T-helper 2 cell (primary cell): ENCODE results near the gene SLC22A12.
"Not testable (repeated sequence)": the region's sequence is repeated elsewhere in the genome, so short reads cannot be mapped to it uniquely, and the experiment has no call there.

ENCODE experiments used
- DNase-seq, 5 experiments: peaks; one replicate each; pipeline versions ENCODE4 v3.0.0 to v3.0.0-alpha.2; 2012 to 2022

SLC22A12 gene

DNA sequence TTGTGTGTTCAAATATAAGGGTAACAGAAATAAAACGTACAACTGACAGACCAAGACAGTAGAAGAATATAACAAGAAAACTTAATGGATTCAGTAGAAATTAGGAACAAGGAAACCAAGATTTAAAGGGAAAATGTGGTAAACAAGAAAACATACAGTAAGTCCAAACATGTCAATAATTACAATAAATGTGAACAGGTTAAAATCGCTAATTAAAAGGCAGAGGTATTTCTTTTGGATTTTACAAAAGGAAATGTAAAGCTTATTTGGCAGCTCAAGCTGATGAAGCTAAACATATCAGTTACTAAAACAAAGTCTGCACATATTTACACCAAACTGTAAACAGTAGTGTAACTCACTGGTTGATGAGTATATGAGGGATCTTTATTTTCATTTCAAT lies 2.3 kb upstream of the SLC22A12 start:
- DNase-seq: no peak

- DNase-seq: no peak
Measured at GRCh38 chr11:64591257-64592233, 525 bp downstream of the SLC22A12 start.

GRCh38 chr11:64592234-64592615 lies 1.2 kb downstream of the SLC22A12 start:
- DNase-seq: no peak

DNA sequence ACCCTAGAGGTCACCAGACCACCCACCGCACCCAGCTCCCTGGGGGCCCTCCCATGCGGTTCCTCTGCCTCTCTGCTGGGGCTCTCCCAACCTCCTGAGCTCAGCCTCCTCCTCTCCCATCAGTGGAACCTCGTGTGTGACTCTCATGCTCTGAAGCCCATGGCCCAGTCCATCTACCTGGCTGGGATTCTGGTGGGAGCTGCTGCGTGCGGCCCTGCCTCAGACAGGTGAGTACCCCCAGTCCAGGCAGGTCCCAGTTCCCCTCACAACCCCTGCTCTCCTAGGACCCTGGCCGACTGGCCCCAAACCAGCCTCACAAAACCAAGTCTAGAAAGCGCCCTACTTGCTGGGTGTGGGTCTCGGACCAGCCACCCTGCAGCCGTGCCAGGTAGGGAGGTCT lies 1.6 kb downstream of the SLC22A12 start:
- DNase-seq: no peak

GRCh38 chr11:64593156-64594105 lies 2.4 kb downstream of the SLC22A12 start:
- no peak for DNase-seq

- no peak for DNase-seq
Measured at GRCh38 chr11:64594159-64594939, 3.3 kb downstream of the SLC22A12 start.

GRCh38 chr11:64595922-64596321 lies 4.9 kb downstream of the SLC22A12 start:
- not testable (repeated sequence) for DNase-seq

- no peak for DNase-seq
Measured at GRCh38 chr11:64597671-64598101, 6.7 kb downstream of the SLC22A12 start.

- no peak for DNase-seq
Measured at GRCh38 chr11:64598106-64598796, 7.2 kb downstream of the SLC22A12 start.

GRCh38 chr11:64598797-64599697 lies 8.0 kb downstream of the SLC22A12 start:
- DNase-seq: no peak

DNA sequence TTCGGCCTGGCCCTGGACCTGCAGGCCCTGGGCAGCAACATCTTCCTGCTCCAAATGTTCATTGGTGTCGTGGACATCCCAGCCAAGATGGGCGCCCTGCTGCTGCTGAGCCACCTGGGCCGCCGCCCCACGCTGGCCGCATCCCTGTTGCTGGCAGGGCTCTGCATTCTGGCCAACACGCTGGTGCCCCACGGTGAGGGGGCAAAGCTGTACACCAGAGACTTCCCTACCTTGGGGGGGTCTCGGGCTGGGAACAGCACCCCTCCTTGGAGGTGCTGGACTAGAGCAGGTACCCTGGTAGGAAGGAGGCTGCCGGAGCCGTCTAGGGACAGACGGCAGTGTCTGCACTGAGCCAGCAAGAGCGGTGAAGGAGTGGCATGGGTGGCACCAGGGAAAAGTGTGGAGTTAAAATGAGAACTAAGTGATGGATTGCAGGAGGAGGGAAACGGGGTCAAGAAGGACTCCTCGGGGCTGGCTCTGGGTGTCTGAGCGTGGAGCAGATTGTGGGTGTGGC lies 8.7 kb downstream of the SLC22A12 start:
- no peak for DNase-seq

DNA sequence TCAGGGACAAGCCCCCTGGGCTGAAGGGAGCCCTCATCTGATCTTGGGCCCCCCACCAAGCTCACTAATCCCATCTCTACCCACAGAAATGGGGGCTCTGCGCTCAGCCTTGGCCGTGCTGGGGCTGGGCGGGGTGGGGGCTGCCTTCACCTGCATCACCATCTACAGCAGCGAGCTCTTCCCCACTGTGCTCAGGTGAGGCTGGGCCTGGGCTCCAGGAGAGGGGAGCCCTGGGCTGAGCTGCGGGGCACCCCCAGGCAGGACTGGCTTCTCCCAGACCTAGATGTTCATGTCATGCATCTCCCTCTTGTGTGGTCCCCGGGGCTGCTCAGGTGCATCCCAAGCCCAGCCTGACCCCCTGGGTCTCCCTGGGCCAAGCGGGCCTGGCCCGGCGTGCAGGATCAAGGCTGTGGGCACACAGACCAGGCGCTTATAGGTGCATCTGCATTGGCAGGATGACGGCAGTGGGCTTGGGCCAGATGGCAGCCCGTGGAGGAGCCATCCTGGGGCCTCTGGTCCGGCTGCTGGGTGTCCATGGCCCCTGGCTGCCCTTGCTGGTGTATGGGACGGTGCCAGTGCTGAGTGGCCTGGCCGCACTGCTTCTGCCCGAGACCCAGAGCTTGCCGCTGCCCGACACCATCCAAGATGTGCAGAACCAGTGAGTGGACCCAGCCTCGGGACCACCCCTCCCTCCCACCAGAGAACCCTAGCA lies 9.4 kb downstream of the SLC22A12 start:
- no peak for DNase-seq

GRCh38 chr11:64601605-64602465 lies 10.8 kb downstream of the SLC22A12 start:
- DNase-seq: no peak

DNA sequence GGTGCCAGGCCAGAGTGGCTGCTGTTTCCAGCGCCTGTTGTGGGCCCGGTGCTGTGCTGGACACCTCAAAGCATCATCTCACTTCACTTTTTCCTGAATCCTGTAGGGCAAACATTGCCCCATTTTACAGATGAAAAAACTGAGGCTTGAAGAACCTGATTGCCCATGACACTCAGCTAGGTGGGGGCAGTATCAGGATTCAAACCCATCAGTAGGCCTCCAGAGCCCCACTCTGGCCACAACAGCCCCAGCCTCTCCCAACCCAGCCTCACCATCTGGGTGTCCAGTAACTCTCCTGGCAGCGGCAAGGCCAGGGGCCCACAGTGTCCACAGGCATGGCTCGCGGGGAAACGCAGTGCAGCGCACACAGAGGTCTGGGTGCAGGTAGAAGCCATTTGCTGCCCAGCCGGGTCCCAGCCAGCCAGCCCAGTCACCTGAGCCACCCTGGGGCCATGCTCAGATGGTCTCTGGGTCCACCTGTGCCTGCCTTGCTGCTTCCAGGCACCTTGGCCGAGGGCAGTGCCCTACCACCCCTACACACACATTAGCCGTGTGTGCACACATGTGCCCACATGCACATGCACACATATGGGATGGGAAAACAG lies 11.5 kb downstream of the SLC22A12 start:
- no peak for DNase-seq

GRCh38 chr11:64603411-64604110 lies 12.5 kb downstream of the SLC22A12 start:
- DNase-seq: no peak

DNA sequence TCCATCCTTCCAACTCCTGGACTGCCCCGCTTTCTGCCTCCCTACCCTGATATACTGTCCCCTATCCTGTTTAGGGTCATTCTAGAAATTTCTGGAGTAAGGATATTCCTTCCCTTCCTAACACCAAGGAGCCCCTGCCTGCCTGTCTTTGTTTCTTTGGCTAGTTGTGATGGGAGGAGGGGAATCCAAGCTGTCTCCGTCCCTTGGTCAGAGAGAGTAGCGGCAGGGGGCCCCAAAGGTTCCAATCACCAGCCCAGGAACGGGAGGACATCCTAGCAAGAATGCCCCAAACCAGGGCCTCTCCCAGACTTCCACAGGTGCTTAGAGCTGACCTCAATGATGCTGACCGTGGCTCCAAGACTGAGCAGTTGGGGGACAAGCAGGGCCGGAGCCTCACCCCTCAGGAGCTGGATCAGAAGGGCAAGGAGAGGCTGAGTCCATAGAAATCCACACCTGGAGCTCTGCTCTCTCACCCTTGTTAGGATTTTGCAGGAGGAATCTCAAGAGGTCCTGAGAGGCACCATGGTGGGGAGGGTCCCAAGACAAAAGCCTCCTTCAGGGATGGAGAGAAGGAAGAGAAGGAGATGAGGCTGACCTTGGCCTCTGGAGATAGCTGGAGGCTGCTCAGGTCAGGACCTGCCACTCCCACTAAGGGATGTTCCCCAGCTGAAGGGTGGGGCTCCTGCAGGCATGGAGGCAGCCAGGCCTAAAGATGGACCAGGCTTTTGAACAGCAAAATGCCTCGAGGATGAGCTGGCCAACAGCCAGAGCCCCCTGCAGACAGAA lies 13.6 kb downstream of the SLC22A12 start:
- no peak for DNase-seq

GRCh38 chr11:64605244-64605560 lies 14.2 kb downstream of the SLC22A12 start:
- DNase-seq: no peak
